KMS-11 (cell line): ENCODE data around the gene SDF2L1.

Source experiments
- H2AFZ ChIP-seq: fragments of 200-600 bp; sonication (generic); 2 replicates; pipeline ENCODE4 v1.6.1; 2016; ENCODE audit warnings: antibody characterized with exemption, mixed run types, low read depth
- H3K27ac ChIP-seq: fragments of 200-600 bp; sonication (generic); 2 replicates; pipeline ENCODE4 v1.6.1; 2016; ENCODE audit warnings: mild to moderate bottlenecking, mixed run types
- H3K27me3 ChIP-seq: fragments of 200-600 bp; sonication (generic); 2 replicates; pipeline ENCODE4 v1.6.1; 2017; ENCODE audit warnings: mild to moderate bottlenecking, low read depth, mixed run types, moderate library complexity; ENCODE audit not compliant: insufficient read depth
- H3K36me3 ChIP-seq: fragments of 200-600 bp; sonication (generic); 2 replicates; pipeline ENCODE4 v1.6.1; 2017; ENCODE audit warnings: mild to moderate bottlenecking, mixed run types; ENCODE audit not compliant: insufficient read depth
- H3K4me1 ChIP-seq: fragments of 200-600 bp; sonication (generic); 2 replicates; pipeline ENCODE4 v1.6.1; 2016; ENCODE audit warnings: mild to moderate bottlenecking, low read depth, mixed run types; ENCODE audit not compliant: poor library complexity, severe bottlenecking
- H3K4me2 ChIP-seq: fragments of 200-600 bp; sonication (generic); 2 replicates; pipeline ENCODE4 v1.7.0; 2016; ENCODE audit warnings: mild to moderate bottlenecking, mixed run types
- H3K4me3 ChIP-seq: fragments of 200-600 bp; sonication (generic); IDR thresholded peaks from 2 replicates; pipeline ENCODE4 v1.6.1; 2017; ENCODE audit warnings: low read depth, low read length, mixed read lengths; ENCODE audit not compliant: insufficient read depth
- H3K79me2 ChIP-seq: fragments of 200-600 bp; sonication (generic); 2 replicates; pipeline ENCODE4 v1.6.1; 2016; ENCODE audit warnings: low read depth, mixed run types; ENCODE audit not compliant: insufficient read depth
- H3K9ac ChIP-seq: fragments of 200-600 bp; sonication (generic); 2 replicates; pipeline ENCODE4 v1.6.1; 2016; ENCODE audit warnings: mild to moderate bottlenecking, mixed run types
- H4K20me1 ChIP-seq: fragments of 200-600 bp; sonication (generic); 2 replicates; pipeline ENCODE4 v1.6.1; 2016; ENCODE audit warnings: mild to moderate bottlenecking, mixed run types; ENCODE audit not compliant: insufficient read depth
- TF ChIP-seq, protein P1 (sequence below): fragments of 200-600 bp; sonication (generic); conservative IDR thresholded peaks from 2 replicates; pipeline ENCODE4 v1.6.1; 2017; ENCODE audit warnings: low read depth, mild to moderate bottlenecking, antibody characterized with exemption, low read length, moderate library complexity, mixed read lengths

The SDF2L1 gene

GRCh38 chr22:21622011-21622918, 19.8 kb upstream of the SDF2L1 start:
- TF ChIP-seq, protein P1, sequence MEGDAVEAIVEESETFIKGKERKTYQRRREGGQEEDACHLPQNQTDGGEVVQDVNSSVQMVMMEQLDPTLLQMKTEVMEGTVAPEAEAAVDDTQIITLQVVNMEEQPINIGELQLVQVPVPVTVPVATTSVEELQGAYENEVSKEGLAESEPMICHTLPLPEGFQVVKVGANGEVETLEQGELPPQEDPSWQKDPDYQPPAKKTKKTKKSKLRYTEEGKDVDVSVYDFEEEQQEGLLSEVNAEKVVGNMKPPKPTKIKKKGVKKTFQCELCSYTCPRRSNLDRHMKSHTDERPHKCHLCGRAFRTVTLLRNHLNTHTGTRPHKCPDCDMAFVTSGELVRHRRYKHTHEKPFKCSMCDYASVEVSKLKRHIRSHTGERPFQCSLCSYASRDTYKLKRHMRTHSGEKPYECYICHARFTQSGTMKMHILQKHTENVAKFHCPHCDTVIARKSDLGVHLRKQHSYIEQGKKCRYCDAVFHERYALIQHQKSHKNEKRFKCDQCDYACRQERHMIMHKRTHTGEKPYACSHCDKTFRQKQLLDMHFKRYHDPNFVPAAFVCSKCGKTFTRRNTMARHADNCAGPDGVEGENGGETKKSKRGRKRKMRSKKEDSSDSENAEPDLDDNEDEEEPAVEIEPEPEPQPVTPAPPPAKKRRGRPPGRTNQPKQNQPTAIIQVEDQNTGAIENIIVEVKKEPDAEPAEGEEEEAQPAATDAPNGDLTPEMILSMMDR, result no peak
- Histone ChIP-seq H3K79me2 (peaks cover 22% of the 10 kb centered on the region), H2AFZ (no peak overlapping the region), H3K27ac (no peak overlapping the region), H4K20me1 (peaks cover 3% of the 10 kb centered on the region; the same call in 1 of the 2 replicates), H3K27me3 (no peaks in the 10 kb centered on the region), H3K9ac (no peak overlapping the region), H3K4me3 (no peak overlapping the region), H3K4me1 (peaks cover 4% of the 10 kb centered on the region), H3K4me2 (no peak overlapping the region), H3K36me3 (no peaks in the 10 kb centered on the region)

DNA sequence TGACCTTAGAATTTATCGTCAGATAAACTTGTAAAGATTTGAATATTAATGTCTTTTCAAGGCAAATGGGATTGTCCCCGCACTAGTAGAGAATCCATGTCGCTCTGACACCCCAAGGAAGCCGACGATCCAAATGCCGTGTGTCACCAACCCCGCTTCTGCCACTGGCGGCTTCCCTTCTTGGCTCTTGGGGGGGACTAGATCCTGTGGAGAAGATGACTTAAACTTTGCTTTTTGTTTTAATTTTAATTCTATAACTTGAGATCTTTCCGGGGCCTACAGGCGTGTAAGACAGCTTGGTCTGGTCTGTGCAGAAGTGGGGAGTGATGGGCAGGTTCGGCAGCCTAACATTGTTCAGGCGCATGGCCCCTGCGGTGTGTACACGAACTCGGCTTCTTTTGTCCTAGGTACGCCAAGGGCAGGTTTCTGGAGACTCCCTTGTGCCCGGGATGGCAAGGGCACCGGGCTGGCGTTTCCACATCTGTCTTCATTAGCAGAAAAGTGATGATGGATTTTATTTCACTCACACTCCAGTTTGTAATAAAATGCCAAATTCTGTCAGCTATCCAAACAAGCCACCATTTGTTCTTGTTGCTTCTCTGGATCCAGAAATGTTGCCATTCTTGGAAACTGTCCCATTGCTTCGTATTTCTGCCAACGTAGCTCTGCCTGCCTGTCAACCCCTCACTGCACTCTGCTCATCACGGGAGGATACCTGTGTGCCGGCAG, 19.0 kb upstream of the SDF2L1 start:
- Histone ChIP-seq H3K9ac (no peak overlapping the region), H4K20me1 (peaks cover 3% of the 10 kb centered on the region; the same call in 1 of the 2 replicates), H3K4me3 (no peak overlapping the region), H3K4me1 (peaks cover 10% of the 10 kb centered on the region), H3K27me3 (no peaks in the 10 kb centered on the region), H2AFZ (no peak overlapping the region), H3K79me2 (peaks cover 25% of the 10 kb centered on the region), H3K4me2 (no peak overlapping the region), H3K27ac (no peak overlapping the region), H3K36me3 (no peaks in the 10 kb centered on the region)
- TF ChIP-seq, protein P1, result no peak

GRCh38 chr22:21623648-21623970, 18.5 kb upstream of the SDF2L1 start:
- Histone ChIP-seq H3K9ac (no peak overlapping the region), H3K27me3 (no peaks in the 10 kb centered on the region), H2AFZ (no peak overlapping the region), H3K36me3 (no peaks in the 10 kb centered on the region), H3K27ac (no peak overlapping the region), H3K4me2 (no peak overlapping the region), H3K4me3 (no peak overlapping the region), H3K4me1 (peaks cover 12% of the 10 kb centered on the region), H4K20me1 (peaks cover 3% of the 10 kb centered on the region; the same call in 1 of the 2 replicates), H3K79me2 (peaks cover 29% of the 10 kb centered on the region)
- TF ChIP-seq, protein P1, result no peak

DNA sequence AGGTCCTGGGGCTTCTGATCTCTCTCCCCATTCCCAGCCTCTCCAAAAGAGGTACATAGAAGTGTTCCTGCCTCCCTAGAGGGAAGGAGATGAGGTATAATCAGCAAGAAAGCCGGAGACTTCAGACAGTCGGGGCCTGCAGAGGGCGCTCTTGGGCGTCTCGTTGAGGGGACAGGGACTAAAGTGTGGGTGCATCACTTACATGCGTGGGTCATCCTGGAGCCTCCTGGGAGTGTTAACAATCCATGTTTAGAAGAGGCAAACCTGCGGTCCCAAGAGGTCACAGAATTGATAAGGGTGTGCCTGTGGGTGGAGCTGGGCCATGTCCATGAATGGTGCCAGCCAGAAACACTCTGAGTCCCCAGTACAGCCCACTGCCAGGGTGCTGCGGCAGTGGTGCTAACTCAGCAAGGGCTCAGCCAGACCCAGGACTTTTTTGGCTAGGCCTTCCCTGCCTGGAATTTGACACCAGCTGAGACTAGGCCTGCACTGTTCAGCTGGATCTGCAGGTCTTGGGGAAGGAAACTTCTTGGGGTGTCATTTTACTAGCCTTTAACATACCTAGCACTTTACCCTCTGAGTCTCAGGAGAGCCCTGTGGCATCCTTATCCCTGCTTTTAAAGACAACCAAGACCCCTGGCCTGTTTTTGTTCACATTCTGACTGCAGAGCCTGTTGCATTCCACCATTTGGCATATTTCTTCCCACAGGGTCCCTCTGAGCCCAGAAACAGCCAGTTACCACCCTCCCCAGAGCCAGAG, 17.8 kb upstream of the SDF2L1 start:
- Histone ChIP-seq H3K4me2 (no peak overlapping the region), H2AFZ (no peak overlapping the region), H3K4me1 (peaks cover 12% of the 10 kb centered on the region), H3K27ac (peak overlapping the region; percentile 16; the same call in 1 of the 2 replicates), H3K79me2 (peaks cover 34% of the 10 kb centered on the region), H4K20me1 (peaks cover 3% of the 10 kb centered on the region; the same call in 1 of the 2 replicates), H3K36me3 (no peaks in the 10 kb centered on the region), H3K9ac (no peak overlapping the region), H3K27me3 (no peaks in the 10 kb centered on the region), H3K4me3 (no peak overlapping the region)
- TF ChIP-seq, protein P1, result peak; percentile 68
